SK-N-SH treated with all-trans-retinoic acid at 6 μM for 48 hours (cell line): ENCODE measurements around the gene MFRP.

Source experiments
- ARNTL ChIP-seq: fragments of 450-650 bp; formaldehyde crosslinking; IDR thresholded peaks from 2 replicates; pipeline ENCODE4 v1.5.0; 2020; ENCODE audit warnings: low read depth, mild to moderate bottlenecking, moderate library complexity, borderline replicate concordance
- BACH2 ChIP-seq: fragments of 250-450 bp; sonication (Bioruptor Pico); IDR thresholded peaks from 2 replicates; pipeline ENCODE4 v1.9.0; 2021; ENCODE audit warnings: mild to moderate bottlenecking, borderline replicate concordance
- ESRRG ChIP-seq: fragments of 250-450 bp; sonication (Bioruptor Pico); IDR thresholded peaks from 2 replicates; pipeline ENCODE4 v1.6.1; 2021; ENCODE audit warnings: mild to moderate bottlenecking
- ISL1 ChIP-seq: fragments of 250-450 bp; sonication (Bioruptor Pico); IDR thresholded peaks from 2 replicates; pipeline ENCODE4 v2.1.2; 2022; ENCODE audit warnings: mild to moderate bottlenecking, moderate library complexity
- PPARA ChIP-seq: fragments of 250-450 bp; sonication (Bioruptor Pico); IDR thresholded peaks from 2 replicates; pipeline ENCODE4 v1.5.0; 2020; ENCODE audit warnings: mild to moderate bottlenecking, borderline replicate concordance
- SNAI2 ChIP-seq: fragments of 250-450 bp; sonication (Bioruptor Pico); IDR thresholded peaks from 2 replicates; pipeline ENCODE4 v1.5.0; 2020; ENCODE audit warnings: mild to moderate bottlenecking, moderate library complexity
- ZFP3 ChIP-seq: fragments of 250-450 bp; sonication (Bioruptor Pico); IDR thresholded peaks from 2 replicates; pipeline ENCODE4 v1.5.0; 2020; ENCODE audit warnings: mild to moderate bottlenecking, moderate library complexity
- ZFP30 ChIP-seq: fragments of 450-650 bp; formaldehyde crosslinking; IDR thresholded peaks from 2 replicates; pipeline ENCODE4 v1.5.0; 2022; ENCODE audit warnings: mild to moderate bottlenecking, moderate library complexity
- ZNF565 ChIP-seq: fragments of 450-650 bp; formaldehyde crosslinking; conservative IDR thresholded peaks from 2 replicates; pipeline ENCODE4 v1.5.0; 2020; ENCODE audit warnings: low read depth, mild to moderate bottlenecking, moderate library complexity
- ZNF8 ChIP-seq: fragments of 450-650 bp; formaldehyde crosslinking; IDR thresholded peaks from 2 replicates; pipeline ENCODE4 v1.5.0; 2020; ENCODE audit warnings: mild to moderate bottlenecking, moderate library complexity
- TF ChIP-seq, protein P1 (sequence below): fragments of 250-450 bp; sonication (Bioruptor Pico); IDR thresholded peaks from 2 replicates; pipeline ENCODE4 v1.8.0; 2020; ENCODE audit warnings: mild to moderate bottlenecking, moderate library complexity, borderline replicate concordance
- TF ChIP-seq, protein P2 (sequence below): fragments of 250-450 bp; sonication (Bioruptor Pico); IDR thresholded peaks from 2 replicates; pipeline ENCODE4 v1.5.1; 2020; ENCODE audit warnings: low read depth, mild to moderate bottlenecking, moderate library complexity
- TF ChIP-seq, protein P3 (sequence below): fragments of 250-450 bp; sonication (Bioruptor Pico); IDR thresholded peaks from 2 replicates; pipeline ENCODE4 v1.5.0; 2020; ENCODE audit warnings: mild to moderate bottlenecking, moderate library complexity

DNA sequence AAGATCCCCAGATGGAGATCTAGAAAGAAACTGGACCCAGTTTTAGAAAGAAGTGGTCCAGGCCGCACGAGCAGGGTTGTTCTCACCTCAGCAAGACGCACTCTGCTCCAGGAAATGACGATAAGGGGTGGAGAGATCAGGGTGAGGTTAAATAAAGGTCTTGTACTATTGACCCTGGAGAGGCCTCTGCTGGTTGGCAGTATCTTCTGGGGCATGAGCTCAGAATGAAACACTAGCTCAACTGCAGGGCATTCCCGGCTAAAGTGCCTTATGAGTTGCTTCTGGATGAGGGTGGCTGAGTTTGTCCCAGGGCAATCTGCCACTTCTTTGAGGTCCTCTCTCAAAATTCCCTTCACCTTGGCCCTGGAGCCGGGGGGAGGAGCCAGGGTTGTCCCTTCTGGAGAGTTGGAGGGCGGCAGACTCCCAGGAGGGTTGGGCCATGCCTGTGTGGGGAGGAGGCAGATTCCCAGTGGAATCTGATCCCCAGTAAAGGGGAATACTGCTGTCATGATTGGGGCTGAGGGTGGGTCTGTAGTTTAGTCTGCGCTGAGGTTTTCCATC is 24.1 kb upstream of the MFRP start:
- TF ChIP-seq, protein P1, sequence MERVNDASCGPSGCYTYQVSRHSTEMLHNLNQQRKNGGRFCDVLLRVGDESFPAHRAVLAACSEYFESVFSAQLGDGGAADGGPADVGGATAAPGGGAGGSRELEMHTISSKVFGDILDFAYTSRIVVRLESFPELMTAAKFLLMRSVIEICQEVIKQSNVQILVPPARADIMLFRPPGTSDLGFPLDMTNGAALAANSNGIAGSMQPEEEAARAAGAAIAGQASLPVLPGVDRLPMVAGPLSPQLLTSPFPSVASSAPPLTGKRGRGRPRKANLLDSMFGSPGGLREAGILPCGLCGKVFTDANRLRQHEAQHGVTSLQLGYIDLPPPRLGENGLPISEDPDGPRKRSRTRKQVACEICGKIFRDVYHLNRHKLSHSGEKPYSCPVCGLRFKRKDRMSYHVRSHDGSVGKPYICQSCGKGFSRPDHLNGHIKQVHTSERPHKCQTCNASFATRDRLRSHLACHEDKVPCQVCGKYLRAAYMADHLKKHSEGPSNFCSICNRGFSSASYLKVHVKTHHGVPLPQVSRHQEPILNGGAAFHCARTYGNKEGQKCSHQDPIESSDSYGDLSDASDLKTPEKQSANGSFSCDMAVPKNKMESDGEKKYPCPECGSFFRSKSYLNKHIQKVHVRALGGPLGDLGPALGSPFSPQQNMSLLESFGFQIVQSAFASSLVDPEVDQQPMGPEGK, result no peak
- TF ChIP-seq PPARA (CRISPR knock-in tag), result no peak
- no peak for TF ChIP-seq ZNF565 (CRISPR knock-in tag)
- TF ChIP-seq, protein P2, sequence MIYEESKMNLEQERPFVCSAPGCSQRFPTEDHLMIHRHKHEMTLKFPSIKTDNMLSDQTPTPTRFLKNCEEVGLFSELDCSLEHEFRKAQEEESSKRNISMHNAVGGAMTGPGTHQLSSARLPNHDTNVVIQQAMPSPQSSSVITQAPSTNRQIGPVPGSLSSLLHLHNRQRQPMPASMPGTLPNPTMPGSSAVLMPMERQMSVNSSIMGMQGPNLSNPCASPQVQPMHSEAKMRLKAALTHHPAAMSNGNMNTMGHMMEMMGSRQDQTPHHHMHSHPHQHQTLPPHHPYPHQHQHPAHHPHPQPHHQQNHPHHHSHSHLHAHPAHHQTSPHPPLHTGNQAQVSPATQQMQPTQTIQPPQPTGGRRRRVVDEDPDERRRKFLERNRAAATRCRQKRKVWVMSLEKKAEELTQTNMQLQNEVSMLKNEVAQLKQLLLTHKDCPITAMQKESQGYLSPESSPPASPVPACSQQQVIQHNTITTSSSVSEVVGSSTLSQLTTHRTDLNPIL (CRISPR knock-in tag), result no peak
- no peak for TF ChIP-seq ZNF8 (CRISPR knock-in tag)
- no peak for TF ChIP-seq ARNTL (CRISPR knock-in tag)
- no peak for TF ChIP-seq BACH2 (CRISPR knock-in tag)
- no peak for TF ChIP-seq ZFP30
- TF ChIP-seq ZFP3 (CRISPR knock-in tag), result no peak
- TF ChIP-seq, protein P3, sequence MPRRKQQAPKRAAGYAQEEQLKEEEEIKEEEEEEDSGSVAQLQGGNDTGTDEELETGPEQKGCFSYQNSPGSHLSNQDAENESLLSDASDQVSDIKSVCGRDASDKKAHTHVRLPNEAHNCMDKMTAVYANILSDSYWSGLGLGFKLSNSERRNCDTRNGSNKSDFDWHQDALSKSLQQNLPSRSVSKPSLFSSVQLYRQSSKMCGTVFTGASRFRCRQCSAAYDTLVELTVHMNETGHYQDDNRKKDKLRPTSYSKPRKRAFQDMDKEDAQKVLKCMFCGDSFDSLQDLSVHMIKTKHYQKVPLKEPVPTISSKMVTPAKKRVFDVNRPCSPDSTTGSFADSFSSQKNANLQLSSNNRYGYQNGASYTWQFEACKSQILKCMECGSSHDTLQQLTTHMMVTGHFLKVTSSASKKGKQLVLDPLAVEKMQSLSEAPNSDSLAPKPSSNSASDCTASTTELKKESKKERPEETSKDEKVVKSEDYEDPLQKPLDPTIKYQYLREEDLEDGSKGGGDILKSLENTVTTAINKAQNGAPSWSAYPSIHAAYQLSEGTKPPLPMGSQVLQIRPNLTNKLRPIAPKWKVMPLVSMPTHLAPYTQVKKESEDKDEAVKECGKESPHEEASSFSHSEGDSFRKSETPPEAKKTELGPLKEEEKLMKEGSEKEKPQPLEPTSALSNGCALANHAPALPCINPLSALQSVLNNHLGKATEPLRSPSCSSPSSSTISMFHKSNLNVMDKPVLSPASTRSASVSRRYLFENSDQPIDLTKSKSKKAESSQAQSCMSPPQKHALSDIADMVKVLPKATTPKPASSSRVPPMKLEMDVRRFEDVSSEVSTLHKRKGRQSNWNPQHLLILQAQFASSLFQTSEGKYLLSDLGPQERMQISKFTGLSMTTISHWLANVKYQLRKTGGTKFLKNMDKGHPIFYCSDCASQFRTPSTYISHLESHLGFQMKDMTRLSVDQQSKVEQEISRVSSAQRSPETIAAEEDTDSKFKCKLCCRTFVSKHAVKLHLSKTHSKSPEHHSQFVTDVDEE (CRISPR knock-in tag), result no peak
- TF ChIP-seq ISL1 (CRISPR knock-in tag), result no peak
- TF ChIP-seq SNAI2 (CRISPR knock-in tag), result no peak
- TF ChIP-seq ESRRG (CRISPR knock-in tag), result no peak
